AG10803 (cell line): ENCODE results near the gene SIVA1.

Experiments used
- DNase-seq: peaks from one replicate; pipeline ENCODE4 v3.0.0; 2010; ENCODE audit warnings: low read depth
- H3K4me3 ChIP-seq: 2 replicates; pipeline ENCODE4 v1.5.1; 2011; ENCODE audit warnings: mild to moderate bottlenecking, low read length, control low read depth
- CTCF ChIP-seq: conservative IDR thresholded peaks from 2 replicates; pipeline ENCODE4 v1.5.1; 2011; ENCODE audit warnings: mild to moderate bottlenecking, low read length, control low read depth, inconsistent platforms

Gene SIVA1

GRCh38 chr14:104805941-104806624 lies 53.1 kb downstream of the SIVA1 start:
- no peak for TF ChIP-seq CTCF
- DNase-seq: no peak
- H3K4me3 ChIP-seq: no peak overlapping the region

- H3K4me3 ChIP-seq: no peak overlapping the region
- DNase-seq: no peak
- TF ChIP-seq CTCF: no peak
Measured at GRCh38 chr14:104806625-104807465, 53.9 kb downstream of the SIVA1 start.

- no peak for TF ChIP-seq CTCF
- DNase-seq: no peak
- no peak overlapping the region for H3K4me3 ChIP-seq
Measured at GRCh38 chr14:104808456-104808855, 55.5 kb downstream of the SIVA1 start.
